Measurements from ENCODE around the gene TIAM1.

DNA sequence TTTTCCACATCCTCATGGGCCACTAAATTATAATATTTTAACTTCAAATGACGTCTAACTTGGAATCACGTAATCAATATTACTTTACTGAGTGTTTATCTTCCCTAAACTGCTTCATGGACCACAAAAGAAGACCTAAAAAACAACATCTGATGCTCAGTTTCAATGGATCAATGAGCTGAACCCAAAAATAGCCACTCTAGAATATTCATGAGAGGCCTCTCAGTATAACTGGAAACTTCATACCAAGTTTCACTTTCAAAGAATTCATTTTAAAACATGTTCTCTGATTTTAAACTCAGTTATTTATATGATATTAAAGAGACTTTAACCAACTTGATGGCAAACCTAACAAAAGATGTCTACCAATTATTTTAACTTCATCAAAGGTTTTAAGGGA, 23.7 kb upstream of the TIAM1 start:
- TF ChIP-seq, protein P1, sequence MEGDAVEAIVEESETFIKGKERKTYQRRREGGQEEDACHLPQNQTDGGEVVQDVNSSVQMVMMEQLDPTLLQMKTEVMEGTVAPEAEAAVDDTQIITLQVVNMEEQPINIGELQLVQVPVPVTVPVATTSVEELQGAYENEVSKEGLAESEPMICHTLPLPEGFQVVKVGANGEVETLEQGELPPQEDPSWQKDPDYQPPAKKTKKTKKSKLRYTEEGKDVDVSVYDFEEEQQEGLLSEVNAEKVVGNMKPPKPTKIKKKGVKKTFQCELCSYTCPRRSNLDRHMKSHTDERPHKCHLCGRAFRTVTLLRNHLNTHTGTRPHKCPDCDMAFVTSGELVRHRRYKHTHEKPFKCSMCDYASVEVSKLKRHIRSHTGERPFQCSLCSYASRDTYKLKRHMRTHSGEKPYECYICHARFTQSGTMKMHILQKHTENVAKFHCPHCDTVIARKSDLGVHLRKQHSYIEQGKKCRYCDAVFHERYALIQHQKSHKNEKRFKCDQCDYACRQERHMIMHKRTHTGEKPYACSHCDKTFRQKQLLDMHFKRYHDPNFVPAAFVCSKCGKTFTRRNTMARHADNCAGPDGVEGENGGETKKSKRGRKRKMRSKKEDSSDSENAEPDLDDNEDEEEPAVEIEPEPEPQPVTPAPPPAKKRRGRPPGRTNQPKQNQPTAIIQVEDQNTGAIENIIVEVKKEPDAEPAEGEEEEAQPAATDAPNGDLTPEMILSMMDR (IDR thresholded peaks at IDR 0.05 in 4 of 5, conservative IDR thresholded peaks at IDR 0.05 in 1 of 5), result no peak
- no peak for TF ChIP-seq POLR2A (IDR thresholded peaks at IDR 0.05)

Data from gastrocnemius medialis (tissue), 4 donors.